HepG2 (cell line): ENCODE results near the gene ARHGAP26. TPM values are rescaled to one million over a fixed set of nuclear protein-coding genes. Genes with fewer than 3 reads are reported as not detected.

Experiments
- ATAC-seq: fragments of 200-7000 bp; cut with Tn5 transposase; 3 replicates; pipeline ENCODE4 v1.9.1; 2020; ENCODE audit warnings: mild to moderate bottlenecking, moderate library complexity
- BruUV-seq: library from RNA; stranded (reverse); fragments of 400-500 nt; replicated peaks from 2 replicates; lab custom pipeline; 2021; lab: Mats Ljungman, UMichigan
- CTCF ChIA-PET: fragments of 300-600 bp; formaldehyde crosslinking; extraction: SDS; loops from one replicate; lab custom pipeline; 2021; ENCODE audit warnings: low total read pairs, inconsistent platforms, low intra/inter-chr PET ratio; lab: Yijun Ruan, JAX
- POLR2A ChIA-PET: fragments of 350-600 bp; sonication (Branson Sonifier 250); formaldehyde crosslinking; loops from one replicate; lab custom pipeline; 2020; ENCODE audit warnings: antibody characterized with exemption, inconsistent platforms; lab: Yijun Ruan, JAX
- DNase-seq: peaks from one replicate; pipeline ENCODE4 v3.0.0-alpha.2; 2015; ENCODE audit warnings: low spot score
- FAIRE-seq: peaks from 3 replicates; lab custom pipeline; 2011; peaks lifted over from hg19 to GRCh38; lab: Jason Lieb, UNC
- H2AFZ ChIP-seq: one replicate; pipeline ENCODE4 v1.6.1; 2011; ENCODE audit warnings: low read length, inconsistent platforms
- H3K27ac ChIP-seq: fragments of 300-600 bp; 3 replicates; pipeline ENCODE4 v1.8.0; 2011; ENCODE audit warnings: mixed run types, mild to moderate bottlenecking, mixed read lengths, low read length, inconsistent platforms; ENCODE audit not compliant: insufficient read depth; ENCODE audit errors: extremely low read length
- H3K27me3 ChIP-seq, 2 experiments: fragments of 200-600 bp in 1 of 2; 2 replicates in 1 of 2; 3 replicates in 1 of 2; pipeline versions ENCODE4 v1.6.0 to v1.8.0; 2011; ENCODE audit warnings: low read length in 2 of 2, mild to moderate bottlenecking in 2 of 2, moderate library complexity in 2 of 2, inconsistent platforms in 1 of 2; ENCODE audit not compliant: insufficient read depth in 2 of 2, control insufficient read depth in 1 of 2
- H3K36me3 ChIP-seq, 2 experiments: fragments of 200-600 bp in 1 of 2; replicated peaks in 1 of 2; 2 replicates in 1 of 2; 3 replicates in 1 of 2; pipeline versions ENCODE4 v1.5.1 to v1.8.0; 2011; ENCODE audit warnings: low read length in 2 of 2, inconsistent platforms in 1 of 2; ENCODE audit not compliant: insufficient read depth in 2 of 2, control insufficient read depth in 1 of 2
- H3K4me1 ChIP-seq: 2 replicates; pipeline ENCODE4 v1.5.1; 2012; ENCODE audit warnings: low read length, inconsistent platforms; ENCODE audit not compliant: insufficient read depth
- H3K4me2 ChIP-seq: 2 replicates; pipeline ENCODE4 v1.6.0; 2011; ENCODE audit warnings: low read depth, low read length, inconsistent platforms
- H3K4me3 ChIP-seq, 3 experiments: fragments of 200-600 bp in 1 of 3; sonication (generic), shearing (Covaris generic) in 1 of 3; replicated peaks in 1 of 3; 2 replicates each; pipeline ENCODE4 v1.5.1; 2011 to 2016; ENCODE audit warnings: low read length in 3 of 3, inconsistent platforms in 2 of 3, low read depth in 2 of 3, mild to moderate bottlenecking in 2 of 3, control low read depth in 1 of 3, mixed read lengths in 1 of 3; ENCODE audit not compliant: insufficient read depth in 1 of 3
- H3K79me2 ChIP-seq: one replicate; pipeline ENCODE4 v1.6.1; 2011; ENCODE audit warnings: low read length, inconsistent platforms; ENCODE audit not compliant: insufficient read depth
- H3K9ac ChIP-seq: 2 replicates; pipeline ENCODE4 v1.6.0; 2011; ENCODE audit warnings: mild to moderate bottlenecking, low read depth, low read length, inconsistent platforms; ENCODE audit not compliant: insufficient read depth
- H3K9me3 ChIP-seq: 2 replicates; pipeline ENCODE4 v1.5.1; 2012; ENCODE audit warnings: mild to moderate bottlenecking, low read length
- H4K20me1 ChIP-seq: 2 replicates; pipeline ENCODE4 v1.6.0; 2011; ENCODE audit warnings: inconsistent platforms, mild to moderate bottlenecking, low read length, moderate library complexity; ENCODE audit not compliant: insufficient read depth
- EED ChIP-seq: sonication (generic); formaldehyde crosslinking; IDR thresholded peaks from 2 replicates; pipeline ENCODE4 v1.5.0; 2020; ENCODE audit warnings: mild to moderate bottlenecking, missing genetic modification reagents
- HDAC6 ChIP-seq: fragments of 200-600 bp; sonication (generic); IDR thresholded peaks from 2 replicates; pipeline ENCODE4 v1.7.0; 2017; ENCODE audit warnings: mild to moderate bottlenecking, antibody characterized with exemption, low read length, low read depth
- KDM1A ChIP-seq: IDR thresholded peaks from 2 replicates; pipeline ENCODE4 v1.6.1; 2016; ENCODE audit warnings: missing compliant biosample characterization
- MAFK ChIP-seq, 2 experiments: IDR thresholded peaks in 1 of 2; conservative IDR thresholded peaks in 1 of 2; 2 replicates each; pipeline ENCODE4 v1.6.1; 2011; ENCODE audit warnings: improper control_type of control experiment in 2 of 2, low read length in 2 of 2
- PITX1 ChIP-seq: sonication (generic); formaldehyde crosslinking; IDR thresholded peaks from 2 replicates; pipeline ENCODE4 v1.5.1; 2020; ENCODE audit warnings: mild to moderate bottlenecking, missing genetic modification reagents
- ZNF101 ChIP-seq: sonication (generic); formaldehyde crosslinking; IDR thresholded peaks from 2 replicates; pipeline ENCODE4 v1.4.0; 2020; ENCODE audit warnings: mild to moderate bottlenecking, low read depth, missing genetic modification reagents, borderline replicate concordance
- ZNF331 ChIP-seq: sonication (generic); formaldehyde crosslinking; IDR thresholded peaks from 2 replicates; pipeline ENCODE4 v1.4.0; 2020; ENCODE audit warnings: missing genetic modification reagents
- ZNF605 ChIP-seq: sonication (generic); formaldehyde crosslinking; IDR thresholded peaks from 2 replicates; pipeline ENCODE4 v1.8.0; 2022; ENCODE audit warnings: mild to moderate bottlenecking, missing genetic modification reagents
- ZNF850 ChIP-seq: sonication (generic); formaldehyde crosslinking; conservative IDR thresholded peaks from 2 replicates; pipeline ENCODE4 v1.9.0; 2021; ENCODE audit warnings: mild to moderate bottlenecking, missing genetic modification reagents
- whole genome bisulfite sequencing: methylation state at CpG from one replicate; pipeline ENCODE4 v1.1.6; 2017; ENCODE audit warnings: low lambda C conversion rate; 5-methylcytosine and 5-hydroxymethylcytosine counted together
- in situ Hi-C: cut with HindIII; loops from 2 replicates; pipeline ENCODE4 v1.10.0; 2017; ENCODE audit warnings: low pct_unique_long_range_greater_than_20kb; ENCODE audit not compliant: extremely low pct_ligation_motif_present
- intact Hi-C: fragments of 100-400 bp; cut with micrococcal nuclease; formaldehyde crosslinking; loops from one replicate; pipeline ENCODE4 v1.10.0; 2022; ENCODE audit not compliant: unreplicated experiment
- polyA plus RNA-seq, 8 experiments: library from polyadenylated mRNA; depleted of rRNA in 3 of 8; stranded (reverse) in 7 of 8; unstranded in 1 of 8; fragments of >200 nt; fragmentation: Illumina TruSeq in 4 of 8; extraction: Trizol in 4 of 8; gene quantifications; 2 replicates each; pipeline versions ENCODE4 v1.2.1 to v1.2.3, GENCODE V29; 2011 to 2016; ENCODE audit warnings: low read depth in 4 of 8, missing spikeins in 1 of 8, mixed read lengths in 1 of 8; ENCODE audit not compliant: insufficient read depth in 1 of 8
- total RNA-seq, 5 experiments: library from RNA; depleted of rRNA; stranded (reverse); fragments of >200 nt; fragmentation: Illumina TruSeq; extraction: Trizol; gene quantifications; 2 replicates each; pipeline ENCODE4 v1.2.3, GENCODE V29; 2016; ENCODE audit warnings: low read depth in 1 of 5
- TF ChIP-seq, protein P1 (sequence below), 2 experiments: sonication (generic) in 1 of 2; formaldehyde crosslinking in 1 of 2; IDR thresholded peaks; 2 replicates each; pipeline versions ENCODE4 v1.4.0 to v1.6.1; 2018 to 2020; ENCODE audit warnings: missing genetic modification reagents in 2 of 2, borderline replicate concordance in 1 of 2, low read depth in 1 of 2, mild to moderate bottlenecking in 1 of 2, missing biosample characterization in 1 of 2
- TF ChIP-seq, protein P2 (sequence below): IDR thresholded peaks from 2 replicates; pipeline ENCODE4 v1.6.1; 2018; ENCODE audit warnings: missing genetic modification reagents, mild to moderate bottlenecking, missing compliant biosample characterization

The ARHGAP26 gene
- total and polyA plus RNA-seq, 2 of the 13 experiments (the other 11 are each of a cell fraction or from before 2014, with no cell fraction given) = 9.6 to 18.2 TPM

DNA sequence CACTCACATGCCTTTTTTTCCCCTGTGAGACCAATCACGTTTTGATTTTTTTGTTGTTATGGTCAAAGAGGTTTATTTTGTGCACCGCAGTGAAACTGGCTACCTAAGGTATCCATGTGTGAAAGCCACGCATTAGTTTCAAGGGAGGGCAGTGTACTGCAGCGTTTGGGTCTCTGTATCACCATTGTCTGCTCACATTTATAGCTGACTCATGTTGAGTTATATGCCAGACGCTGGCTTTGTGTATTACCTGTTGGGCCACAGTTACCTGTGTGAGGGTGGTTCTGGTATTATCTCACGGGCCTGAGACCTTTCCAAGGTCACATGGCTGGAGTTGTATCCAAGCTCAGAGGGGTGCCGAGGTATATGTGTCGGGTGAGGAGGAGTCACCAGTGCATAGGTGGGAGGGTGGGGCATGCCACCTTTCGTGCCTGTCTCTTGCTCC, 75.8 kb downstream of the ARHGAP26 start:
- ATAC-seq (no peak), DNase-seq (no peak), FAIRE-seq (no peak)
- H4K20me1 ChIP-seq = no peaks in the 10 kb centered on the region
- 85% methylated on average over 8 of the region's 9 CpGs for WGBS
- no peaks in the 10 kb centered on the region for H3K27me3 ChIP-seq
- intact Hi-C loops = no loop called here
- H3K4me3 ChIP-seq = no peak overlapping the region
- POLR2A ChIA-PET = interaction anchor here (0.8 kb wide), 1 partner anchor 24 kb away, joined by 3 read pairs; no protein-coding TSS in a partner anchor
- peaks cover 40% of the 10 kb centered on the region for H3K79me2 ChIP-seq
- CTCF ChIA-PET = no interaction called here
- H3K4me2 ChIP-seq = no peak overlapping the region
- H3K9ac ChIP-seq = no peak overlapping the region
- no peak overlapping the region for H3K27ac ChIP-seq
- in situ Hi-C loops = no loop called here
- H3K4me1 ChIP-seq = peaks cover 42% of the 10 kb centered on the region
- no peak overlapping the region for H2AFZ ChIP-seq
- no peaks in the 10 kb centered on the region for H3K9me3 ChIP-seq
- TF ChIP-seq MAFK (conservative IDR thresholded peaks at IDR 0.05 in 1 of 2, IDR thresholded peaks at IDR 0.05 in 1 of 2; ENCODE audit: low read length in 2 of 2) (no peak), ZNF605 (CRISPR knock-in tag) (0 out of 2 replicates have a peak, but pooled peaks have one; percentile 20), PITX1 (CRISPR knock-in tag) (no peak), ZNF101 (CRISPR knock-in tag) (no peak)
- TF ChIP-seq, protein P1, sequence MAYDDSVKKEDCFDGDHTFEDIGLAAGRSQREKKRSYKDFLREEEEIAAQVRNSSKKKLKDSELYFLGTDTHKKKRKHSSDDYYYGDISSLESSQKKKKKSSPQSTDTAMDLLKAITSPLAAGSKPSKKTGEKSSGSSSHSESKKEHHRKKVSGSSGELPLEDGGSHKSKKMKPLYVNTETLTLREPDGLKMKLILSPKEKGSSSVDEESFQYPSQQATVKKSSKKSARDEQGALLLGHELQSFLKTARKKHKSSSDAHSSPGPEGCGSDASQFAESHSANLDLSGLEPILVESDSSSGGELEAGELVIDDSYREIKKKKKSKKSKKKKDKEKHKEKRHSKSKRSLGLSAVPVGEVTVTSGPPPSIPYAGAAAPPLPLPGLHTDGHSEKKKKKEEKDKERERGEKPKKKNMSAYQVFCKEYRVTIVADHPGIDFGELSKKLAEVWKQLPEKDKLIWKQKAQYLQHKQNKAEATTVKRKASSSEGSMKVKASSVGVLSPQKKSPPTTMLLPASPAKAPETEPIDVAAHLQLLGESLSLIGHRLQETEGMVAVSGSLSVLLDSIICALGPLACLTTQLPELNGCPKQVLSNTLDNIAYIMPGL (CRISPR knock-in tag; IDR thresholded peaks at IDR 0.05; ENCODE audit: borderline replicate concordance in 1 of 2, low read depth in 1 of 2) = no peak
- H3K36me3 ChIP-seq = no peaks in the 10 kb centered on the region
- BruUV-seq = no TSS peak

DNA sequence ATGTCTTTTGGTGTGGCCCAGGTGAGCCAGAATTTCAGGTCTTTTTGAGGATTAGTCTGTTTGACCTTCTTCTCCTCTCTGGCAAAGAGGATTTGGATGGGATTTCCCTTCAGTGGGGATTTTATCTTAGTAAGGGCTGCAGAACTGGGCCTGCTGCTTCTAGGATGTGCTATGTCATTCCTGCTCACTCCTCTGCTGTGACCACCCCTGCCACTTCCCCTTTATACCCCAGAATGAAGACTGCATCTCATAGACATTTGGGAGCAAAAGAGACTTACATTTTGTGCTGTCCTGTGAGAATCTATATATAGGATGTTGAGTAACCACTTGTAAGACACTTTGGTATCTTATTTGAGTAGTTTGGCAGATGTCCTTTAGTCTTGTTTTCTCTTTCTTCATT, 76.2 kb downstream of the ARHGAP26 start:
- Histone ChIP-seq H3K4me1 (peaks cover 42% of the 10 kb centered on the region), H3K27ac (no peak overlapping the region), H3K36me3 (no peaks in the 10 kb centered on the region), H4K20me1 (no peaks in the 10 kb centered on the region), H2AFZ (no peak overlapping the region), H3K79me2 (peaks cover 39% of the 10 kb centered on the region), H3K9me3 (no peaks in the 10 kb centered on the region), H3K4me3 (no peak overlapping the region), H3K4me2 (no peak overlapping the region), H3K9ac (no peak overlapping the region), H3K27me3 (no peaks in the 10 kb centered on the region)
- FAIRE-seq (no peak), DNase-seq (no peak), ATAC-seq (no peak)
- intact Hi-C loops (no loop called here), in situ Hi-C loops (no loop called here)
- no TSS peak for BruUV-seq
- ChIA-PET POLR2A (interaction anchor here (0.8 kb wide), 1 partner anchor 24 kb away, joined by 3 read pairs; no protein-coding TSS in a partner anchor), CTCF (no interaction called here)
- TF ChIP-seq HDAC6 (no peak), KDM1A (CRISPR knock-in tag) (no peak), EED (no peak), ZNF331 (CRISPR knock-in tag) (no peak), ZNF850 (CRISPR knock-in tag) (no peak)
- TF ChIP-seq, protein P2, sequence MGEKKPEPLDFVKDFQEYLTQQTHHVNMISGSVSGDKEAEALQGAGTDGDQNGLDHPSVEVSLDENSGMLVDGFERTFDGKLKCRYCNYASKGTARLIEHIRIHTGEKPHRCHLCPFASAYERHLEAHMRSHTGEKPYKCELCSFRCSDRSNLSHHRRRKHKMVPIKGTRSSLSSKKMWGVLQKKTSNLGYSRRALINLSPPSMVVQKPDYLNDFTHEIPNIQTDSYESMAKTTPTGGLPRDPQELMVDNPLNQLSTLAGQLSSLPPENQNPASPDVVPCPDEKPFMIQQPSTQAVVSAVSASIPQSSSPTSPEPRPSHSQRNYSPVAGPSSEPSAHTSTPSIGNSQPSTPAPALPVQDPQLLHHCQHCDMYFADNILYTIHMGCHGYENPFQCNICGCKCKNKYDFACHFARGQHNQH = no peak
